ENCODE data around the gene CLSTN2.

The CLSTN2 gene

GRCh38 chr3:140023616-140024530, 88.9 kb downstream of the CLSTN2 start:
- DNase-seq (ENCODE audit: insufficient read length, low spot score) (no peak), FAIRE-seq (no peak)
- TF ChIP-seq POLR2A (IDR thresholded peaks at IDR 0.05; ENCODE audit: low read depth, low read length), result no peak

- no peak for FAIRE-seq
- DNase-seq (ENCODE audit: insufficient read length, low spot score), result no peak
- no peak for TF ChIP-seq POLR2A (IDR thresholded peaks at IDR 0.05; ENCODE audit: low read depth, low read length)
These were observed 96.2 kb downstream of the CLSTN2 start for GRCh38 chr3:140031170-140031569.

- FAIRE-seq (no peak), DNase-seq (ENCODE audit: insufficient read length, low spot score) (no peak)
- TF ChIP-seq POLR2A (IDR thresholded peaks at IDR 0.05; ENCODE audit: low read depth, low read length), result no peak
These were observed 99.1 kb downstream of the CLSTN2 start for GRCh38 chr3:140034058-140034457.

- FAIRE-seq, result no peak
- DNase-seq (ENCODE audit: insufficient read length, low spot score), result no peak
- no peak for TF ChIP-seq POLR2A (IDR thresholded peaks at IDR 0.05; ENCODE audit: low read depth, low read length)
These were observed 100.9 kb downstream of the CLSTN2 start for GRCh38 chr3:140035871-140036270.

GRCh38 chr3:140050396-140050795, 115.4 kb downstream of the CLSTN2 start:
- FAIRE-seq (no peak), DNase-seq (ENCODE audit: insufficient read length, low spot score) (no peak)
- no peak for TF ChIP-seq POLR2A (IDR thresholded peaks at IDR 0.05; ENCODE audit: low read depth, low read length)

GRCh38 chr3:140051019-140051957, 116.3 kb downstream of the CLSTN2 start:
- FAIRE-seq, result no peak

GRCh38 chr3:140052771-140053702, 118.1 kb downstream of the CLSTN2 start:
- no peak for TF ChIP-seq POLR2A (IDR thresholded peaks at IDR 0.05; ENCODE audit: low read depth, low read length)
- FAIRE-seq (no peak), DNase-seq (ENCODE audit: insufficient read length, low spot score) (no peak)

More at GRCh38 chr3:140051019-140051957, 116.3 kb downstream of the CLSTN2 start:
- no peak for DNase-seq (ENCODE audit: insufficient read length, low spot score)
- no peak for TF ChIP-seq POLR2A (IDR thresholded peaks at IDR 0.05; ENCODE audit: low read depth, low read length)

GRCh38 chr3:140053794-140054193, 118.8 kb downstream of the CLSTN2 start:
- DNase-seq (ENCODE audit: insufficient read length, low spot score) (no peak), FAIRE-seq (no peak)
- TF ChIP-seq POLR2A (IDR thresholded peaks at IDR 0.05; ENCODE audit: low read depth, low read length), result no peak

GRCh38 chr3:140055092-140055791, 120.3 kb downstream of the CLSTN2 start:
- FAIRE-seq (no peak), DNase-seq (ENCODE audit: insufficient read length, low spot score) (no peak)
- TF ChIP-seq POLR2A (IDR thresholded peaks at IDR 0.05; ENCODE audit: low read depth, low read length), result no peak

- DNase-seq (ENCODE audit: insufficient read length, low spot score) (no peak), FAIRE-seq (no peak)
- TF ChIP-seq POLR2A (IDR thresholded peaks at IDR 0.05; ENCODE audit: low read depth, low read length), result no peak
These were observed 121.1 kb downstream of the CLSTN2 start for GRCh38 chr3:140056047-140056446.

GRCh38 chr3:140061211-140061610, 126.2 kb downstream of the CLSTN2 start:
- DNase-seq (ENCODE audit: insufficient read length, low spot score) (no peak), FAIRE-seq (no peak)
- no peak for TF ChIP-seq POLR2A (IDR thresholded peaks at IDR 0.05; ENCODE audit: low read depth, low read length)

- no peak for FAIRE-seq
- no peak for TF ChIP-seq POLR2A (IDR thresholded peaks at IDR 0.05; ENCODE audit: low read depth, low read length)
- DNase-seq (ENCODE audit: insufficient read length, low spot score), result no peak
These were observed 127.5 kb downstream of the CLSTN2 start for GRCh38 chr3:140062461-140062860.

- FAIRE-seq (no peak), DNase-seq (ENCODE audit: insufficient read length, low spot score) (no peak)
These were observed 132.5 kb downstream of the CLSTN2 start for GRCh38 chr3:140067487-140067886.

More at GRCh38 chr3:140067487-140067886, 132.5 kb downstream of the CLSTN2 start:
- no peak for TF ChIP-seq POLR2A (IDR thresholded peaks at IDR 0.05; ENCODE audit: low read depth, low read length)

All from H54 (cell line).